IPS-NIHi7 (cell line): ENCODE results near the gene GRIA4.
"Not testable (repeated sequence)": the region's sequence is repeated elsewhere in the genome, so short reads cannot be mapped to it uniquely, and the experiment has no call there.

Experiments used
- DNase-seq: peaks from one replicate; pipeline ENCODE4 v3.0.0; 2012; ENCODE audit warnings: mixed read lengths; ENCODE audit errors: extremely low spot score

The GRIA4 gene

DNA sequence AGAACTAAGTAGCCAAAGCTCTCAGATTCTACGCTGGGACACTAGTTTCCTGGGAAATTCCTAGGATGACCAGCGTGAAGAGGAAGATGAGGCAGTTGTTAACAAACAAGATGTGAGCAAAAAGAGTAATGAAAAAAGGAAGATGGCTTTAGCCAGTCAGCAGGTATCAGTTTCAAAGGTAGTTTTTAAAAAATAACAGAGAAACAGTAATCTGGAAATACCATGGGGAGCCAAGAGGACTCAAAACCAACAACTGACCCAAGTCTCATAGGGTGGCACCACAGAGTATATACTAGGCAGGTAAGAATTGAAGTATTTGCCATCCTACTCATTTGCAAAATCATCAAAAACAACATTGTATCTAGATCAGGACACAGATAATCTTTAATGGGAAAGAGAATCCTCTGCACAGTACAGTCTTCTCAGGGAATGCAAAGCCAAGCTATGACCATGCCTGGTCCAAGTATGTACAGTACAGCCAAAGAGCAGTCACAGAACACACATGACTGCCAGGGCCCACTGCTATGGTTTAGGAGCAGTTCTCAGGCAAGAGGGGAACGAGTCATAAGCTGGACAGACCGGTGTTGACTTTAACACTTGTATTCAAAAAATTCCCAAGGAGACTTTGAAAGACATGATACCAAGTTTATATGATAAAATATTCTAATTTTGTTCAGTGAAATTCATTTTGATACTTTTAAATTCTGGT is 391.6 kb downstream of the GRIA4 start:
- DNase-seq: no peak

- not testable (repeated sequence) for DNase-seq
These were observed 393.2 kb downstream of the GRIA4 start for GRCh38 chr11:106003094-106003493.

- no peak for DNase-seq
These were observed 401.6 kb downstream of the GRIA4 start for GRCh38 chr11:106011481-106011880.

- DNase-seq: no peak
These were observed 402.9 kb downstream of the GRIA4 start for GRCh38 chr11:106012744-106013143.

DNA sequence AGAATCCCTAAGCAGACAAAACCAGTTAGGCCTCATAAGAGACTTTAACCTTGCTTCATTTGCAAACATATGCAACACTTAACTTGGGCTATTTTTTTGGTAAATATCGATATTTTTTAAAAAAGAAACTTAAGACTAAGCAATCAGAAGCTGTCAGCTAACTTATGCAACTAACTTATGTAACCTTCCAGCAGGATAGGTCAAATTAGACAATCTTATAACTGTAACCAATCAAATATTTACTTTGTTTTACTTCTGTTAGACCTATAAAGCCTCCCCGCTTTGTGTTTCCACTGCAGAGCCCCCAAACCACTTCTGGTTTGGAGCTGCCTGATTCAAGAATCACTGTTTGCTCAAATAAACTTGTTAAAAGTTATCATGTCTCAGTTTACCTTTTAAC is 404.2 kb downstream of the GRIA4 start:
- no peak for DNase-seq

- no peak for DNase-seq
These were observed 404.7 kb downstream of the GRIA4 start for GRCh38 chr11:106014620-106015019.

DNA sequence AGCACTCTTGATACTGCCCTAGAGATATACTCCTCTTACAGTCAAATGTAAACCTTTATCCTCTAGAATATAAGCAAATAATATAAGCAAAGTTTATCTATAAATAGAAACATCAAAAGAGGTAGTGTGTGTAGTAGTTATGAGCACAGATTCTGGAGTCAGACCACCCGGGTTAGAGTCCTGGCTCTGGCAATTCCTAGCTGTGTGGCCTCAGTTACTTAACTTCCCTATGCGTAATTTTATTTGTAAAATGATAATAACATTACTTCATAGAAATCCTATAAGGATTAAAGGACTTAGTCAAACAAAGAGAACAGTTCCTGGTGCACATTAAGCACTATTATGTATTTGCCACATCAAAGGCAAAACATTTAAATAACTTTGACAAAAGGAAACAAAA is 405.2 kb downstream of the GRIA4 start:
- DNase-seq: no peak

GRCh38 chr11:106017093-106017492 is 407.2 kb downstream of the GRIA4 start:
- no peak for DNase-seq

GRCh38 chr11:106021181-106021966 is 411.5 kb downstream of the GRIA4 start:
- peak; percentile 41 for DNase-seq

- DNase-seq: peak; percentile 98
These were observed 412.3 kb downstream of the GRIA4 start, which contains the start of gene MSANTD4 for GRCh38 chr11:106021967-106022794. MSANTD4 (minus strand) TSS chr11:106022240; CDS start chr11:106010917, 11,323 bp downstream.

DNA sequence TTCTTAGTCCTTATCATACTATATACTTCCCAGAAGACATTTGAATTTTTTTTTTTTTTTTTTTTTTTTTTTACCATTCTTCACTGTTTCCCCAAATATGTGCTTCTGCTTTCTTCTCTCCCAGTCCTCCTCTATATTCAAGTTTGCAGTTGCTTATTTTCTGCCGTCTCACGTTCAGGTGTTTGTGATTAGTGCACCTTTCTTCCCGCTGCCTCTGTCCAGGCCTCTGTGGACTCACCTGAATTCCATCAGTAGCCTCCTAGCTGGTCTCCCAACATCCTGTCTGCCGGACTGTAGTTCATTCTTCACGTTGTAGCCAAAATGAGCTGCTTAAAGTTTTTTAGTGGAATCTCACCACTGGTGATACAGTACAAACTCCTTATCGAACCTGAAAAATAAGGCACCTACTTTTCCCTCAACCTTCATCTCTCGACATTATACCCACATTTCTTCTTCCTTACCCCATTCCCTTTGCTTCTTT is 413.0 kb downstream of the GRIA4 start:
- DNase-seq: no peak

- DNase-seq: no peak
These were observed 420.7 kb downstream of the GRIA4 start for GRCh38 chr11:106030609-106031008.

DNA sequence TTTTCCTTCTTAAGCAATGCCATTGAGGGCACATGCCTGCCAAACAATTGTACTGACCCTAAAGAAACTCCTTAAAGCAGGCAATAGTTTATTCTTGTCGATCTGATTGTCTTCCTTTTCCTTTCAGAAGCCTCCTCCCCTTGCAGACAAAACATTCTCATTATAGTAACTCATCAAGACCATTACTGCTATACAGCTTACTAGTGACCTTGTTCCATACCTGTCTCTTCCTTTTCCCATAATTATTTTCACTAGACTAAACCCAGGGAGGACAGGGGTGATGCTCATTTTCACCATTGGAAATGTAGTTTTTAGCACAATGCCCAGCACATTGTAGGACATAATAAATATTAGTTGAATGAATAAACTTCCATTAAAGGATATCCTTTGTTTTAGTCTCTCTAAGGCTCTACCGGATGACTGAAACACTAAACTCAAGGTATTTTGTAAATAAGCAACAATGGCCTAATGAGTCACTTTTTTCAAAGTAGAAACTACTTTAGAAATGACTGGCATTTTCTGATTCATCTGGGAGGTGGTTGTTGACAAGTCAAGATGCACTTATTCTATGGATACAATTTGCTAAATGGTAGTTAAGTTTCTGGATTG is 421.4 kb downstream of the GRIA4 start:
- no peak for DNase-seq
